C1 segment of cervical spinal cord (tissue), 14 donors: ENCODE results near the gene CHMP3.
"Not testable (repeated sequence)": the region's sequence is repeated elsewhere in the genome, so short reads cannot be mapped to it uniquely, and the experiment has no call there.

Source experiments
- DNase-seq, 14 donors: peaks; one replicate each; lab custom pipeline; 2025; lab: John Stamatoyannopoulos, UW

The CHMP3 gene

GRCh38 chr2:86512034-86512433 lies 51.2 kb downstream of the CHMP3 start:
- no peak for DNase-seq

GRCh38 chr2:86510436-86510933 lies 52.8 kb downstream of the CHMP3 start:
- peak in 1 of 14 donors; percentile 62 for DNase-seq

- DNase-seq = no peak
Observed at GRCh38 chr2:86507600-86507999, 55.6 kb downstream of the CHMP3 start.

GRCh38 chr2:86500325-86501083 lies 62.7 kb downstream of the CHMP3 start:
- no peak for DNase-seq

GRCh38 chr2:86499326-86499725 lies 63.9 kb downstream of the CHMP3 start:
- no peak for DNase-seq

- no peak for DNase-seq
Observed at GRCh38 chr2:86498468-86499260, 64.6 kb downstream of the CHMP3 start.

GRCh38 chr2:86496391-86496790 lies 66.9 kb downstream of the CHMP3 start:
- DNase-seq = not testable (repeated sequence)

GRCh38 chr2:86492048-86492453 lies 71.2 kb downstream of the CHMP3 start:
- no peak for DNase-seq

- DNase-seq = no peak
Observed at GRCh38 chr2:86491088-86491487, 72.2 kb downstream of the CHMP3 start.

GRCh38 chr2:86490245-86490644 lies 73.0 kb downstream of the CHMP3 start:
- no peak for DNase-seq

- DNase-seq = no peak
Observed at GRCh38 chr2:86489542-86489941, 73.7 kb downstream of the CHMP3 start.

GRCh38 chr2:86488561-86489250 lies 74.5 kb downstream of the CHMP3 start:
- DNase-seq = peak in 1 of 14 donors; percentile 55

GRCh38 chr2:86487062-86487461 lies 76.2 kb downstream of the CHMP3 start:
- DNase-seq = peak in 1 of 14 donors; percentile 7

GRCh38 chr2:86485802-86486201 lies 77.4 kb downstream of the CHMP3 start:
- no peak for DNase-seq

- no peak for DNase-seq
Observed at GRCh38 chr2:86485103-86485502, 78.1 kb downstream of the CHMP3 start.

GRCh38 chr2:86484385-86484784 lies 78.9 kb downstream of the CHMP3 start:
- no peak for DNase-seq

- no peak for DNase-seq
Observed at GRCh38 chr2:86482034-86482433, 81.2 kb downstream of the CHMP3 start.

GRCh38 chr2:86480105-86480504 lies 83.1 kb downstream of the CHMP3 start:
- DNase-seq = peak in 5 of 14 donors; percentile 3 to 19 (median 13)

- no peak for DNase-seq
Observed at GRCh38 chr2:86477349-86477748, 85.9 kb downstream of the CHMP3 start.

- DNase-seq = no peak
Observed at GRCh38 chr2:86476918-86477317, 86.3 kb downstream of the CHMP3 start.

GRCh38 chr2:86476092-86476491 lies 87.2 kb downstream of the CHMP3 start:
- no peak for DNase-seq

- no peak for DNase-seq
Observed at GRCh38 chr2:86471637-86472036, 91.6 kb downstream of the CHMP3 start.
